ENCODE results near the gene CFAP410. TPM values are rescaled to one million over a fixed set of nuclear protein-coding genes. Genes with fewer than 3 reads are reported as not detected.

CFAP410 gene
- total and polyA plus RNA-seq, 2 of the 13 experiments (the other 11 are each of a cell fraction or from before 2014, with no cell fraction given), result 8.0 to 20.1 TPM

- 0 out of 2 replicates have a peak, but pooled peaks have one; percentile 25 for TF ChIP-seq SOX5 (CRISPR knock-in tag; IDR thresholded peaks at IDR 0.05; ENCODE audit: borderline replicate concordance)
- TF ChIP-seq MTA3 (CRISPR knock-in tag; IDR thresholded peaks at IDR 0.05), result no peak
- no peak for TF ChIP-seq MAFG (CRISPR knock-in tag; IDR thresholded peaks at IDR 0.05)
- no peak for TF ChIP-seq ZNF207 (IDR thresholded peaks at IDR 0.05; ENCODE audit: borderline replicate concordance)
- TF ChIP-seq CAMTA2 (CRISPR knock-in tag; IDR thresholded peaks at IDR 0.05; ENCODE audit: borderline replicate concordance), result no peak
- no peak for TF ChIP-seq ZNF615 (CRISPR knock-in tag; IDR thresholded peaks at IDR 0.05; ENCODE audit: borderline replicate concordance)
- no peak for TF ChIP-seq ISL2 (CRISPR knock-in tag; IDR thresholded peaks at IDR 0.05)
- no peak for TF ChIP-seq KDM4B (CRISPR knock-in tag; IDR thresholded peaks at IDR 0.05)
- TF ChIP-seq MLX (CRISPR knock-in tag; IDR thresholded peaks at IDR 0.05), result peak; percentile 96
- no peak for TF ChIP-seq ETV6 (CRISPR knock-in tag; conservative IDR thresholded peaks at IDR 0.05)
- no peak for TF ChIP-seq BRF2 (CRISPR knock-in tag; IDR thresholded peaks at IDR 0.05)
- no peak for TF ChIP-seq RFX3 (CRISPR knock-in tag; IDR thresholded peaks at IDR 0.05)
- TF ChIP-seq TMF1 (CRISPR knock-in tag; IDR thresholded peaks at IDR 0.05; ENCODE audit: low read depth), result no peak
- no peak for TF ChIP-seq SNAPC5 (CRISPR knock-in tag; IDR thresholded peaks at IDR 0.05; ENCODE audit: borderline replicate concordance)
- TF ChIP-seq TBL1XR1 (IDR thresholded peaks at IDR 0.05; ENCODE audit: borderline replicate concordance, low read length, partially characterized antibody), result no peak
- TF ChIP-seq HOXA3 (CRISPR knock-in tag; IDR thresholded peaks at IDR 0.05), result peak; percentile 51
- no peak for TF ChIP-seq ZNF891 (CRISPR knock-in tag; IDR thresholded peaks at IDR 0.05)
- no peak for TF ChIP-seq ZNF121 (CRISPR knock-in tag; IDR thresholded peaks at IDR 0.05)
- TF ChIP-seq ESRRA (CRISPR knock-in tag; IDR thresholded peaks at IDR 0.05; ENCODE audit: low read depth), result no peak
- no peak for TF ChIP-seq ZNF510 (CRISPR knock-in tag; IDR thresholded peaks at IDR 0.05; ENCODE audit: low read depth)
- TF ChIP-seq MTF2 (CRISPR knock-in tag; IDR thresholded peaks at IDR 0.05; ENCODE audit: borderline replicate concordance), result no peak
- no peak for TF ChIP-seq DR1 (CRISPR knock-in tag; IDR thresholded peaks at IDR 0.05)
- TF ChIP-seq KLF15 (CRISPR knock-in tag; IDR thresholded peaks at IDR 0.05; ENCODE audit: borderline replicate concordance), result no peak
- TF ChIP-seq KMT2B (CRISPR knock-in tag; IDR thresholded peaks at IDR 0.05), result no peak
- no peak for TF ChIP-seq HOXA7 (CRISPR knock-in tag; IDR thresholded peaks at IDR 0.05)
- TF ChIP-seq CEBPB (IDR thresholded peaks at IDR 0.05; ENCODE audit: borderline replicate concordance, low read depth, low read length), result no peak
- TF ChIP-seq HNRNPUL1 (IDR thresholded peaks at IDR 0.05; ENCODE audit: low read depth, low read length), result no peak
- TF ChIP-seq ZNF713 (CRISPR knock-in tag; IDR thresholded peaks at IDR 0.05), result no peak
- no peak for TF ChIP-seq POGK (CRISPR knock-in tag; conservative IDR thresholded peaks at IDR 0.05)
Observed at GRCh38 chr21:44370027-44370735, 31.0 kb upstream of the CFAP410 start (continued).
